ENCODE data around the gene ABCG1. TPM values are rescaled to one million over a fixed set of nuclear protein-coding genes. Genes with fewer than 3 reads are reported as not detected.

Gene ABCG1
- total RNA-seq, 4 donors from 2014 or later = 2.6 to 10.9 (median 3.7) TPM

DNA sequence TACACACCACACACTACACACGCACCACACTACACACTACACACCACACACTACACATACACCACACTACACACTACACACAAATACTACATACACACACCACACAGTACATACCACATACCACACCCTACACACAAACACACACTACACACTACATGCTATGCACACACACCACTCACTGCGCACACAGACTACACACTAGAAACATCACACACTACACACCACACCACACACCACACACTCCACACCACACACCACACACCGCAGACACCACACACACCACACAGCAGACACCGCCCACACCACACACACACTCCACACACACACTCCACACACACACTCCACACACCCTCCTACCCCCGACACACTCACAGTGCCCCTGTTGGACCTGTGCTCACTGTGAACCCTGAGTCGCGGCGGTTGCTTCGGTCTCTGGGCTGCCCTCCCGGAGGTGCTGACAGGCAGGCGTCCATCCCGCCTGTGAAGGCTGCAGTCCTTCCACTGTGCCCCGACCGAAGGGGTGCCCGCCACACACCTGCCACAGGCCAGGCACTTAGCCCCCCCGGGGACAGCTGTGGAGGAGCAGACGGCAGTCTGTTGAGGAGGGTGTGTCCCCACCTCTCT lies 74.8 kb downstream of the ABCG1 start:
- no peak overlapping the region for H3K27ac ChIP-seq
- 75 to 96% methylated on average over 5 to 8 of the region's 17 CpGs for WGBS, 2 donors
- H3K4me3 ChIP-seq = no peak overlapping the region
- TF ChIP-seq CTCF (IDR thresholded peaks at IDR 0.05) = no peak
- no peak for TF ChIP-seq POLR2A (IDR thresholded peaks at IDR 0.05)
- peaks cover 0 to 4% (median 0%) of the 10 kb centered on the region in 4 donors for H3K27me3 ChIP-seq
- no peaks in the 10 kb centered on the region for H3K9me3 ChIP-seq
- intact Hi-C loops (cut with DNase I) = no loop called here
- DNase-seq = no peak
- H3K4me1 ChIP-seq = no peaks in the 10 kb centered on the region
- H3K36me3 ChIP-seq = peaks cover 0 to 39% (median 0%) of the 10 kb centered on the region in 3 donors

GRCh38 chr21:42294273-42294880 lies 75.4 kb downstream of the ABCG1 start:
- intact Hi-C loops (cut with DNase I) = no loop called here
- Histone ChIP-seq H3K27ac (no peak overlapping the region), H3K36me3 (peaks cover 0 to 37% (median 0%) of the 10 kb centered on the region in 3 donors), H3K4me3 (no peak overlapping the region), H3K27me3 (peaks cover 0 to 4% (median 0%) of the 10 kb centered on the region in 4 donors), H3K4me1 (peaks cover 0 to 4% (median 3%) of the 10 kb centered on the region in 3 donors), H3K9me3 (no peaks in the 10 kb centered on the region)
- DNase-seq = no peak
- 77 to 92% methylated on average over 5 to 14 of the region's 22 CpGs for WGBS, 2 donors
- TF ChIP-seq CTCF (IDR thresholded peaks at IDR 0.05) (no peak), POLR2A (IDR thresholded peaks at IDR 0.05) (no peak)

DNA sequence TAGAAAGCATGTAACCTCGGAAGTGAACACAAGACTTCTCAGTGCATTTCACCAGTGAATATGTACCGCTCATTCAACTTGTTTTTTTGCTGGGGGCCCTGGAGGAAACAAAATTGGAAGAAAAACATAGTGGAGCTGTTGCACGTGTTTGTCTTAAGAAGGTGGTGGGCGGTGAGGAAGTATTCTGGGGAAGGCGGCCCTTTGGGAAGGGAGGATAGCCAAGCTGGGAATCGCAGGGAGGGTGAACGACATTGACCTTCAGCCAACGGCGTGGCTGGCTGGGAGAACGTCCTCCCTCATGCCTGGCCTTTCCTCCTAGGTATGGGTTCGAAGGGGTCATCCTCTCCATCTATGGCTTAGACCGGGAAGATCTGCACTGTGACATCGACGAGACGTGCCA lies 76.9 kb downstream of the ABCG1 start:
- Histone ChIP-seq H3K4me1 (peaks cover 0 to 6% (median 5%) of the 10 kb centered on the region in 3 donors), H3K9me3 (no peaks in the 10 kb centered on the region), H3K36me3 (peaks cover 0 to 35% (median 0%) of the 10 kb centered on the region in 3 donors), H3K27ac (no peak overlapping the region), H3K27me3 (peaks cover 0 to 4% (median 0%) of the 10 kb centered on the region in 4 donors), H3K4me3 (no peak overlapping the region)
- intact Hi-C loops (cut with DNase I) = no loop called here
- TF ChIP-seq POLR2A (IDR thresholded peaks at IDR 0.05) (no peak), CTCF (IDR thresholded peaks at IDR 0.05) (no peak)
- 77 to 84% methylated on average over 14 to 15 of the region's 15 CpGs for WGBS, 2 donors
- DNase-seq = no peak

DNA sequence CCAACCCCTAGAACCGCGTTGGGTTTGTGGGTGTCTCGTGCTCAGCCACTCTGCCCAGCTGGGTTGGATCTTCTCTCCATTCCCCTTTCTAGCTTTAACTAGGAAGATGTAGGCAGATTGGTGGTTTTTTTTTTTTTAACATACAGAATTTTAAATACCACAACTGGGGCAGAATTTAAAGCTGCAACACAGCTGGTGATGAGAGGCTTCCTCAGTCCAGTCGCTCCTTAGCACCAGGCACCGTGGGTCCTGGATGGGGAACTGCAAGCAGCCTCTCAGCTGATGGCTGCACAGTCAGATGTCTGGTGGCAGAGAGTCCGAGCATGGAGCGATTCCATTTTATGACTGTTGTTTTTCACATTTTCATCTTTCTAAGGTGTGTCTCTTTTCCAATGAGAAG lies 77.6 kb downstream of the ABCG1 start:
- H3K36me3 ChIP-seq = peaks cover 0 to 28% (median 0%) of the 10 kb centered on the region in 3 donors
- no peak for DNase-seq
- no peaks in the 10 kb centered on the region for H3K9me3 ChIP-seq
- peaks cover 0 to 10% (median 6%) of the 10 kb centered on the region in 3 donors for H3K4me1 ChIP-seq
- intact Hi-C loops (cut with DNase I) = no loop called here
- TF ChIP-seq POLR2A (IDR thresholded peaks at IDR 0.05) (no peak), CTCF (IDR thresholded peaks at IDR 0.05) (no peak)
- WGBS, 2 donors = 59 to 65% methylated on average over 7 of the region's 7 CpGs
- no peak overlapping the region for H3K4me3 ChIP-seq
- H3K27me3 ChIP-seq = peaks cover 0 to 4% (median 0%) of the 10 kb centered on the region in 4 donors
- no peak overlapping the region for H3K27ac ChIP-seq

DNA sequence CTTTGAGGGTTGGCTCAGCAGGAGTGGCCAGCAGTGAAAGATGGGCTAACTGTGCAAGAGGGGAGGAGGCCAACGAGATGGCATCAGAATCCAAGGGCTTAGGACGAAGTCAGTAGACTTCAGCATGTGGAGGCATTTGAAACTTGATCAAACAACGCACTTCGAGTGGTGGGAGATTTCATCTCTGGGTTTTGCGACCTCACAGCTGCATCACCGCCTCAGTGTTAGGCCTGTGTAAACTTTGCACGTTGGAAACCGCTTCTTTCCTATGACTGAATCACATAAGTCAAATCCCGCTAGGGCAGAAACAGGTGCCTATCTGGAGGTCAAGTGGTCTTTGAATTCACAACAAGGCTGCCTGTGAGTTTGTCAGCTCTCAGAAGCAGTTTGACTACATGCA lies 78.4 kb downstream of the ABCG1 start:
- Histone ChIP-seq H3K27me3 (peaks cover 0 to 7% (median 0%) of the 10 kb centered on the region in 4 donors), H3K4me3 (no peak overlapping the region), H3K9me3 (no peaks in the 10 kb centered on the region), H3K36me3 (peaks cover 0 to 20% (median 0%) of the 10 kb centered on the region in 3 donors), H3K4me1 (peaks cover 0 to 15% (median 6%) of the 10 kb centered on the region in 3 donors), H3K27ac (no peak overlapping the region)
- TF ChIP-seq POLR2A (IDR thresholded peaks at IDR 0.05) (no peak), CTCF (IDR thresholded peaks at IDR 0.05) (no peak)
- WGBS, 2 donors = 67 to 80% methylated on average over 9 of the region's 9 CpGs
- intact Hi-C loops (cut with DNase I) = no loop called here
- no peak for DNase-seq
